Adrenal gland (tissue), 5 donors: ENCODE measurements around the gene PRKRIP1.

ENCODE experiments used
- CTCF ChIP-seq, 6 experiments: fragments of 450-650 bp in 4 of 6; fragments of 200-600 bp in 2 of 6; sonication (generic) in 1 of 6; IDR thresholded peaks; 1 replicate in 5 of 6; 2 replicates in 1 of 6; pipeline versions ENCODE4 v1.5.1 to v1.8.0; 2016 to 2021; ENCODE audit warnings: antibody characterized with exemption in 6 of 6, mild to moderate bottlenecking in 2 of 6, moderate library complexity in 1 of 6
- POLR2A ChIP-seq, 2 donors: fragments of 450-650 bp; IDR thresholded peaks; one replicate each; pipeline ENCODE4 v1.6.1; 2017; ENCODE audit warnings: antibody characterized with exemption in 2 of 2, mild to moderate bottlenecking in 2 of 2, moderate library complexity in 1 of 2
- donor health status: DM: no; HTN: no; CAD: no.

- TF ChIP-seq CTCF (IDR thresholded peaks at IDR 0.05) (no peak), POLR2A (IDR thresholded peaks at IDR 0.05) (no peak)
Observed at GRCh38 chr7:102413091-102413490, 16.9 kb downstream of the PRKRIP1 start.
